Endothelial cell of umbilical vein (primary cell): ENCODE results near the gene TOR1B. TPM values are rescaled to one million over a fixed set of nuclear protein-coding genes. Genes with fewer than 3 reads are reported as not detected.

Experiments
- BruUV-seq: library from RNA; stranded (reverse); fragments of 400-500 nt; replicated peaks from 2 replicates; lab custom pipeline; 2021; lab: Mats Ljungman, UMichigan
- CTCF ChIA-PET: fragments of 300-600, 350-600 bp; sonication (Branson Sonifier 250); formaldehyde crosslinking; loops from one replicate; lab custom pipeline; 2021; ENCODE audit warnings: antibody characterized with exemption, inconsistent platforms; lab: Charles Lee
- POLR2A ChIA-PET: fragments of 300-600, 350-600 bp; sonication (Branson Sonifier 250); formaldehyde crosslinking; loops from one replicate; lab custom pipeline; 2021; ENCODE audit warnings: antibody characterized with exemption, inconsistent platforms; lab: Charles Lee
- DNase-seq: peaks from one replicate; pipeline ENCODE4 v3.0.0-alpha.2; 2011; ENCODE audit warnings: low read depth, low spot score
- FAIRE-seq: peaks from 2 replicates; lab custom pipeline; 2011; peaks lifted over from hg19 to GRCh38; lab: Jason Lieb, UNC
- H2AFZ ChIP-seq: 2 replicates; pipeline ENCODE4 v1.6.0; 2012; ENCODE audit warnings: low read depth, low read length, control low read depth, inconsistent platforms
- H3K27ac ChIP-seq: 2 replicates; pipeline ENCODE4 v1.5.1; 2011; ENCODE audit warnings: low read depth, mild to moderate bottlenecking, control low read depth, low read length, moderate library complexity; ENCODE audit not compliant: insufficient read depth
- H3K27me3 ChIP-seq, 2 experiments: 2 replicates each; pipeline versions ENCODE4 v1.6.0 to v1.6.1; 2011; ENCODE audit warnings: low read length in 2 of 2, mixed read lengths in 1 of 2; ENCODE audit not compliant: control insufficient read depth in 2 of 2, insufficient read depth in 2 of 2
- H3K36me3 ChIP-seq, 2 experiments: 2 replicates in 1 of 2; 3 replicates in 1 of 2; pipeline ENCODE4 v1.5.1; 2011; ENCODE audit warnings: low read length in 2 of 2, mild to moderate bottlenecking in 1 of 2, moderate library complexity in 1 of 2; ENCODE audit not compliant: control insufficient read depth in 2 of 2, insufficient read depth in 2 of 2; ENCODE audit errors: extremely low read depth in 1 of 2
- H3K4me1 ChIP-seq: 3 replicates; pipeline ENCODE4 v1.5.1; 2011; ENCODE audit warnings: mild to moderate bottlenecking, low read length; ENCODE audit not compliant: control insufficient read depth, insufficient read depth; ENCODE audit errors: extremely low read depth
- H3K4me2 ChIP-seq: 2 replicates; pipeline ENCODE4 v1.6.1; 2011; ENCODE audit warnings: low read length, control low read depth, mixed read lengths; ENCODE audit not compliant: insufficient read depth
- H3K4me3 ChIP-seq, 3 experiments: fragments of 200-600 bp in 1 of 3; sonication (generic), shearing (Covaris generic) in 1 of 3; replicated peaks in 1 of 3; 2 replicates each; pipeline ENCODE4 v1.5.1; 2011 to 2016; ENCODE audit warnings: control low read depth in 3 of 3, low read length in 3 of 3, mild to moderate bottlenecking in 2 of 3, inconsistent platforms in 1 of 3, low read depth in 1 of 3, moderate library complexity in 1 of 3; ENCODE audit not compliant: insufficient read depth in 1 of 3
- H3K79me2 ChIP-seq: 2 replicates; pipeline ENCODE4 v1.6.0; 2012; ENCODE audit warnings: low read length, inconsistent platforms; ENCODE audit not compliant: control insufficient read depth, insufficient read depth
- H3K9ac ChIP-seq: replicated peaks from 2 replicates; pipeline ENCODE3; 2011; ENCODE audit warnings: low read length, control low read depth; ENCODE audit not compliant: insufficient read depth; ENCODE audit errors: extremely low read depth
- H3K9me1 ChIP-seq: replicated peaks from 3 replicates; pipeline ENCODE4 v1.6.0; 2011; ENCODE audit warnings: mild to moderate bottlenecking, low read length; ENCODE audit not compliant: control insufficient read depth, insufficient read depth; ENCODE audit errors: extremely low read depth
- H3K9me3 ChIP-seq: replicated peaks from 2 replicates; pipeline ENCODE4 v1.5.1; 2012; ENCODE audit warnings: low read length, inconsistent platforms; ENCODE audit not compliant: control insufficient read depth, insufficient read depth
- H4K20me1 ChIP-seq: replicated peaks from 2 replicates; pipeline ENCODE3; 2011; ENCODE audit warnings: mild to moderate bottlenecking, low read length; ENCODE audit not compliant: control insufficient read depth, insufficient read depth; ENCODE audit errors: extremely low read depth
- EZH2 ChIP-seq: IDR thresholded peaks from 2 replicates; pipeline ENCODE4 v1.6.1; 2012; ENCODE audit warnings: borderline replicate concordance, low read depth, mild to moderate bottlenecking, moderate library complexity, low read length, inconsistent platforms; ENCODE audit not compliant: severe bottlenecking
- FOS ChIP-seq: IDR thresholded peaks from 2 replicates; pipeline ENCODE4 v1.6.1; 2011; ENCODE audit warnings: mild to moderate bottlenecking, low read length, moderate library complexity, borderline replicate concordance; ENCODE audit not compliant: insufficient read depth
- GATA2 ChIP-seq: IDR thresholded peaks from 2 replicates; pipeline ENCODE4 v1.7.0; 2011; ENCODE audit warnings: low read depth, mild to moderate bottlenecking, moderate library complexity, mixed read lengths, low read length; ENCODE audit not compliant: insufficient read length, insufficient read depth
- JUN ChIP-seq: IDR thresholded peaks from 2 replicates; pipeline ENCODE4 v1.6.1; 2011; ENCODE audit warnings: borderline replicate concordance, low read depth; ENCODE audit not compliant: insufficient read length, insufficient read depth
- MYC ChIP-seq: IDR thresholded peaks from one replicate; pipeline ENCODE4 v1.6.1; 2011; ENCODE audit warnings: mild to moderate bottlenecking, low read depth, low read length
- POLR2A ChIP-seq: IDR thresholded peaks from 2 replicates; pipeline ENCODE4 v1.6.1; 2012; ENCODE audit warnings: low read depth, mild to moderate bottlenecking, control low read depth, low read length
- POLR2AphosphoS5 ChIP-seq: IDR thresholded peaks from 2 replicates; pipeline ENCODE4 v1.6.1; 2012; ENCODE audit warnings: low read depth, mild to moderate bottlenecking, control low read depth, low read length, moderate library complexity; ENCODE audit not compliant: insufficient read depth
- dilution Hi-C: fragments of 300-500 bp; cut with MboI; formaldehyde crosslinking; loops from one replicate; pipeline ENCODE4 v1.15.0; 2019; ENCODE audit warnings: low sequenced_read_pairs; ENCODE audit not compliant: extremely low pct_ligation_motif_present
- intact Hi-C: fragments of 100-400 bp; cut with micrococcal nuclease; formaldehyde crosslinking; loops from one replicate; pipeline ENCODE4 v1.10.0; 2022
- polyA plus RNA-seq, 4 experiments: library from polyadenylated mRNA; depleted of rRNA in 3 of 4; stranded (reverse) in 3 of 4; unstranded in 1 of 4; fragments of >200 nt; gene quantifications; 2 replicates each; pipeline versions ENCODE4 v1.2.1 to v1.2.3, GENCODE V29; 2011 to 2012; ENCODE audit warnings: missing spikeins in 1 of 4
- total RNA-seq: library from RNA; stranded (reverse); gene quantifications from 2 replicates; pipeline ENCODE4 v1.2.3, GENCODE V29; 2021
- TF ChIP-seq, protein P1 (sequence below), 2 donors: IDR thresholded peaks; 1 replicate in 1 of 2; 2 replicates in 1 of 2; pipeline ENCODE4 v1.5.1; 2011; ENCODE audit warnings: low read length in 2 of 2, mild to moderate bottlenecking in 2 of 2, moderate library complexity in 2 of 2, control low read depth in 1 of 2, inconsistent platforms in 1 of 2, low read depth in 1 of 2; ENCODE audit not compliant: insufficient read depth in 1 of 2; ENCODE audit errors: extremely low read depth in 1 of 2
- TF ChIP-seq, protein P2 (sequence below): IDR thresholded peaks from 2 replicates; pipeline ENCODE4 v1.6.1; 2011; ENCODE audit not compliant: insufficient read depth, insufficient read length

Gene TOR1B
- total and polyA plus RNA-seq, 2 donors (not counting 3 experiments of a cell fraction or from before 2014, with no cell fraction given) = 27.0 to 29.5 TPM

DNA sequence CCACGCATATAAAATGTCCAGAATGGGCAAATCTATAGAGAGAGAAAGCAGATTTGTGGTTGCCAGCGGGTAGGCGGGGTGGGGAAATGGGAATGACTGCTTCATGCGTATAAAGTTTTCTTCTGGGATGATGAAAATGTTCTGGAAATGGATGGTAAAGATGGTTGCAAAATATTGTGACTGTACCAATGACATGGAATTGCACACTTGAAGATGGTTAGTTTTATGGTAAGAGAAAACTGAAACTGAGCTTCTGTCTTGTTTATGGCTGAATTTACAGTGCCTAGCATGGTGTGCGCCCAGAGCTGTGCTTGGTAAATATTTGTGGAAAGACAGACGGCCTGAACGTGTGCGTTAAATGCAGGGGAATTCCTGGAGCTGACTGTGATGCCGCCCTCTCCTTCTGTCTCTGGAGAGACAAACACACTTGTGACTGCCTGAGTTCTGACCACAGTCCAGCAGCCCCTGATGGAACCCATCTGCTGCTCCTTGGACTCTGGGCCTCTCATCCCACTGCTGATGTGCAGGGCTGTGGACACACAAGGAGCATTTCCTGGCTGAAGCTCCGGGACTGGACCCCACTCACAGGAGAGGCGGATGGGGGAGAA, 41.6 kb upstream of the TOR1B start:
- no peak overlapping the region for H3K4me2 ChIP-seq
- H3K27me3 ChIP-seq = no peaks in the 10 kb centered on the region
- H2AFZ ChIP-seq = no peak overlapping the region
- TF ChIP-seq POLR2AphosphoS5 (no peak), POLR2A (no peak), EZH2 (no peak), MYC (no peak), JUN (no peak), GATA2 (no peak), FOS (no peak)
- TF ChIP-seq, protein P1, sequence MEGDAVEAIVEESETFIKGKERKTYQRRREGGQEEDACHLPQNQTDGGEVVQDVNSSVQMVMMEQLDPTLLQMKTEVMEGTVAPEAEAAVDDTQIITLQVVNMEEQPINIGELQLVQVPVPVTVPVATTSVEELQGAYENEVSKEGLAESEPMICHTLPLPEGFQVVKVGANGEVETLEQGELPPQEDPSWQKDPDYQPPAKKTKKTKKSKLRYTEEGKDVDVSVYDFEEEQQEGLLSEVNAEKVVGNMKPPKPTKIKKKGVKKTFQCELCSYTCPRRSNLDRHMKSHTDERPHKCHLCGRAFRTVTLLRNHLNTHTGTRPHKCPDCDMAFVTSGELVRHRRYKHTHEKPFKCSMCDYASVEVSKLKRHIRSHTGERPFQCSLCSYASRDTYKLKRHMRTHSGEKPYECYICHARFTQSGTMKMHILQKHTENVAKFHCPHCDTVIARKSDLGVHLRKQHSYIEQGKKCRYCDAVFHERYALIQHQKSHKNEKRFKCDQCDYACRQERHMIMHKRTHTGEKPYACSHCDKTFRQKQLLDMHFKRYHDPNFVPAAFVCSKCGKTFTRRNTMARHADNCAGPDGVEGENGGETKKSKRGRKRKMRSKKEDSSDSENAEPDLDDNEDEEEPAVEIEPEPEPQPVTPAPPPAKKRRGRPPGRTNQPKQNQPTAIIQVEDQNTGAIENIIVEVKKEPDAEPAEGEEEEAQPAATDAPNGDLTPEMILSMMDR (IDR thresholded peaks at IDR 0.05; ENCODE audit: extremely low read depth in 1 of 2, insufficient read depth in 1 of 2, low read depth in 1 of 2, low read length in 2 of 2) = no peak
- TF ChIP-seq, protein P2, sequence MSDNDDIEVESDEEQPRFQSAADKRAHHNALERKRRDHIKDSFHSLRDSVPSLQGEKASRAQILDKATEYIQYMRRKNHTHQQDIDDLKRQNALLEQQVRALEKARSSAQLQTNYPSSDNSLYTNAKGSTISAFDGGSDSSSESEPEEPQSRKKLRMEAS = no peak
- H3K9ac ChIP-seq = no peak overlapping the region
- BruUV-seq = no TSS peak
- H3K4me3 ChIP-seq = no peak overlapping the region
- ChIA-PET POLR2A (no interaction called here), CTCF (interaction anchor here (1.0 to 1.3 kb wide), 3 partner anchors 11 to 36 kb away, joined by 4 read pairs; no protein-coding TSS in a partner anchor)
- peaks cover 3% of the 10 kb centered on the region for H3K4me1 ChIP-seq
- H3K36me3 ChIP-seq = no peaks in the 10 kb centered on the region
- dilution Hi-C loops = no loop called here
- H3K27ac ChIP-seq = no peak overlapping the region
- intact Hi-C loops = no loop called here
- FAIRE-seq = no peak
- H3K79me2 ChIP-seq = no peaks in the 10 kb centered on the region
- DNase-seq = no peak
- no peaks in the 10 kb centered on the region for H4K20me1 ChIP-seq
- H3K9me1 ChIP-seq = no peaks in the 10 kb centered on the region
- H3K9me3 ChIP-seq = no peaks in the 10 kb centered on the region
